Glutamatergic neuron (in vitro differentiated cells): ENCODE measurements around the gene CHD1L. TPM values are rescaled to one million over a fixed set of nuclear protein-coding genes. Genes with fewer than 3 reads are reported as not detected.
"Not testable (repeated sequence)": the region's sequence is repeated elsewhere in the genome, so short reads cannot be mapped to it uniquely, and the experiment has no call there.

Experiments
- DNase-seq: peaks from one replicate; pipeline ENCODE4 v3.0.0; 2022
- H3K27ac Mint-ChIP-seq: one replicate; pipeline ENCODE4 v1.8.0; 2020; ENCODE audit warnings: mild to moderate bottlenecking, mixed read lengths, inconsistent platforms; ENCODE audit not compliant: unreplicated experiment
- H3K27me3 Mint-ChIP-seq: one replicate; pipeline ENCODE4 v1.8.0; 2020; ENCODE audit warnings: mild to moderate bottlenecking, moderate library complexity, mixed read lengths, inconsistent platforms; ENCODE audit not compliant: unreplicated experiment
- H3K36me3 Mint-ChIP-seq: one replicate; pipeline ENCODE4 v1.8.0; 2020; ENCODE audit warnings: mild to moderate bottlenecking, mixed read lengths, inconsistent platforms; ENCODE audit not compliant: unreplicated experiment
- H3K4me1 Mint-ChIP-seq: one replicate; pipeline ENCODE4 v1.8.0; 2020; ENCODE audit warnings: mild to moderate bottlenecking, low read depth, mixed read lengths, inconsistent platforms; ENCODE audit not compliant: unreplicated experiment
- H3K4me3 Mint-ChIP-seq: one replicate; pipeline ENCODE4 v1.8.0; 2020; ENCODE audit warnings: mild to moderate bottlenecking, mixed read lengths, inconsistent platforms; ENCODE audit not compliant: unreplicated experiment
- H3K9me3 Mint-ChIP-seq: one replicate; pipeline ENCODE4 v1.8.0; 2020; ENCODE audit warnings: mild to moderate bottlenecking, moderate library complexity, mixed read lengths, inconsistent platforms; ENCODE audit not compliant: unreplicated experiment
- CTCF ChIP-seq: fragments of 200-600 bp; sonication (generic); IDR thresholded peaks from one replicate; pipeline ENCODE4 v1.5.0; 2021; ENCODE audit not compliant: partially characterized antibody, unreplicated experiment
- total RNA-seq: library from RNA; stranded (reverse); fragmentation: NEBNext Ultra II Directional; extraction: Animal tissue kit (Norgen Biotek cat#: 25700); gene quantifications from one replicate; pipeline ENCODE4 v1.2.1, GENCODE V29; 2021; ENCODE audit not compliant: unreplicated experiment

Gene CHD1L
- total RNA-seq, 1 donor from 2014 or later, result 35.2 TPM

- DNase-seq, result no peak
- no peak for TF ChIP-seq CTCF
- no peaks in the 10 kb centered on the region for H3K4me1 Mint-ChIP-seq
- H3K9me3 Mint-ChIP-seq, result no peaks in the 10 kb centered on the region
- no peak overlapping the region for H3K27ac Mint-ChIP-seq
- peaks cover 3% of the 10 kb centered on the region for H3K27me3 Mint-ChIP-seq
- no peaks in the 10 kb centered on the region for H3K36me3 Mint-ChIP-seq
- no peak overlapping the region for H3K4me3 Mint-ChIP-seq
Observed at GRCh38 chr1:147283011-147283410, 40.5 kb downstream of the CHD1L start.

- Mint-ChIP-seq H3K27me3 (peaks cover 4% of the 10 kb centered on the region), H3K27ac (no peak overlapping the region), H3K9me3 (no peaks in the 10 kb centered on the region), H3K36me3 (peaks cover 15% of the 10 kb centered on the region), H3K4me3 (no peak overlapping the region), H3K4me1 (no peaks in the 10 kb centered on the region)
- no peak for DNase-seq
- TF ChIP-seq CTCF, result no peak
Observed at GRCh38 chr1:147287133-147287865, 44.8 kb downstream of the CHD1L start.

GRCh38 chr1:147292012-147292411, 49.5 kb downstream of the CHD1L start:
- no peak overlapping the region for H3K4me3 Mint-ChIP-seq

GRCh38 chr1:147292631-147293251, 50.3 kb downstream of the CHD1L start:
- DNase-seq, result no peak
- Mint-ChIP-seq H3K27me3 (peaks cover 1% of the 10 kb centered on the region), H3K36me3 (peaks cover 49% of the 10 kb centered on the region), H3K27ac (no peak overlapping the region), H3K4me1 (no peaks in the 10 kb centered on the region), H3K4me3 (no peak overlapping the region), H3K9me3 (no peaks in the 10 kb centered on the region)
- TF ChIP-seq CTCF, result no peak

More at GRCh38 chr1:147292012-147292411, 49.5 kb downstream of the CHD1L start:
- TF ChIP-seq CTCF, result no peak
- no peak for DNase-seq
- Mint-ChIP-seq H3K27me3 (peaks cover 1% of the 10 kb centered on the region), H3K4me1 (no peaks in the 10 kb centered on the region), H3K27ac (no peak overlapping the region), H3K9me3 (no peaks in the 10 kb centered on the region), H3K36me3 (peaks cover 43% of the 10 kb centered on the region)

- Mint-ChIP-seq H3K27ac (no peak overlapping the region), H3K36me3 (peaks cover 62% of the 10 kb centered on the region), H3K4me1 (no peaks in the 10 kb centered on the region), H3K27me3 (no peaks in the 10 kb centered on the region), H3K4me3 (no peak overlapping the region), H3K9me3 (peaks cover 13% of the 10 kb centered on the region)
- no peak for DNase-seq
- TF ChIP-seq CTCF, result no peak
Observed at GRCh38 chr1:147297438-147297837, 55.0 kb downstream of the CHD1L start.

GRCh38 chr1:147305803-147306202, 63.3 kb downstream of the CHD1L start:
- DNase-seq, H3K27ac Mint-ChIP-seq, H3K4me3 Mint-ChIP-seq, H3K27me3 Mint-ChIP-seq, H3K4me1 Mint-ChIP-seq: not testable (repeated sequence)
- peaks cover 55% of the 10 kb centered on the region for H3K36me3 Mint-ChIP-seq
- peaks cover 18% of the 10 kb centered on the region for H3K9me3 Mint-ChIP-seq
